ENCODE results near the gene CCNH.

Gene CCNH

GRCh38 chr5:87404359-87404758, 8.4 kb downstream of the CCNH start:
- no peak for DNase-seq (ENCODE audit: low read depth, low spot score)
- H3K36me3 ChIP-seq (ENCODE audit: insufficient read depth, insufficient read length, low read length): peaks cover 79% of the 10 kb centered on the region
- no peak overlapping the region for H3K9ac ChIP-seq (ENCODE audit: insufficient read length, low read depth)
- no peaks in the 10 kb centered on the region for H3K27me3 ChIP-seq (ENCODE audit: insufficient read depth, insufficient read length)
- H3K9me3 ChIP-seq (ENCODE audit: insufficient read depth, low read length): no peaks in the 10 kb centered on the region
- no peaks in the 10 kb centered on the region for H3K4me1 ChIP-seq (ENCODE audit: insufficient read depth, insufficient read length)
- TF ChIP-seq ZNF274 (IDR thresholded peaks at IDR 0.05; ENCODE audit: low read depth, low read length): no peak
- no peak for TF ChIP-seq YY1 (IDR thresholded peaks at IDR 0.05; ENCODE audit: insufficient read depth, insufficient read length)
- no peak for TF ChIP-seq SUZ12 (IDR thresholded peaks at IDR 0.05; ENCODE audit: extremely low read depth, insufficient read depth, insufficient read length)
- H3K4me3 ChIP-seq (ENCODE audit: insufficient read length, low read depth): no peak overlapping the region

- H3K36me3 ChIP-seq (ENCODE audit: insufficient read depth, insufficient read length, low read length): peaks cover 79% of the 10 kb centered on the region
- TF ChIP-seq SUZ12 (IDR thresholded peaks at IDR 0.05; ENCODE audit: extremely low read depth, insufficient read depth, insufficient read length): no peak
- no peak for TF ChIP-seq ZNF274 (IDR thresholded peaks at IDR 0.05; ENCODE audit: low read depth, low read length)
- no peak for TF ChIP-seq YY1 (IDR thresholded peaks at IDR 0.05; ENCODE audit: insufficient read depth, insufficient read length)
- H3K4me3 ChIP-seq (ENCODE audit: insufficient read length, low read depth): no peak overlapping the region
These were observed 8.8 kb downstream of the CCNH start for GRCh38 chr5:87403899-87404298.

DNA sequence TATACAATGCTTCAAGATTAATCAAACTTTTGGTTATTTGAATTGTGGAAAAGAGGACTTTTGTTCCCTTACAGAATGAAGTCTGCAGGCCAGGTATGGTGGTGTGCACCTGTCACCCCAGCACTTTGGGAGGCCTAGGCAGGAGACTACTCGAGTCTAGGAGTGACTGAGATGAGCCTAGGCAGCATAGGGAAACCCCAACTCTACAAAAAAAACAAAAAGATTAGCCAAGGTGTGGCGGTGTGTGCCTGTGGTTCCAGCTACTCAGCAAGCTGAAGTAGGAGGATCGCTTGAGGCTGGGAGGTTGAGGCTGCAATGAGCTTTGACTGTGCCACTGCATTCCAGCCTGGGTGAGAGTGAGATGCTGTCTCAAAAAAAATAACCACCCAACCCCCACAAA, 9.3 kb downstream of the CCNH start:
- Histone ChIP-seq H3K9ac (ENCODE audit: insufficient read length, low read depth) (no peak overlapping the region), H3K4me3 (ENCODE audit: insufficient read length, low read depth) (no peak overlapping the region), H3K4me1 (ENCODE audit: insufficient read depth, insufficient read length) (no peaks in the 10 kb centered on the region), H3K36me3 (ENCODE audit: insufficient read depth, insufficient read length, low read length) (peaks cover 78% of the 10 kb centered on the region), H3K27me3 (ENCODE audit: insufficient read depth, insufficient read length) (no peaks in the 10 kb centered on the region), H3K9me3 (ENCODE audit: insufficient read depth, low read length) (no peaks in the 10 kb centered on the region)
- no peak for TF ChIP-seq ZNF274 (IDR thresholded peaks at IDR 0.05; ENCODE audit: low read depth, low read length)
- TF ChIP-seq SUZ12 (IDR thresholded peaks at IDR 0.05; ENCODE audit: extremely low read depth, insufficient read depth, insufficient read length): no peak
- TF ChIP-seq YY1 (IDR thresholded peaks at IDR 0.05; ENCODE audit: insufficient read depth, insufficient read length): no peak
- DNase-seq (ENCODE audit: low read depth, low spot score): no peak

More at GRCh38 chr5:87403899-87404298, 8.8 kb downstream of the CCNH start:
- H3K9me3 ChIP-seq (ENCODE audit: insufficient read depth, low read length): no peaks in the 10 kb centered on the region
- DNase-seq (ENCODE audit: low read depth, low spot score): no peak
- no peaks in the 10 kb centered on the region for H3K27me3 ChIP-seq (ENCODE audit: insufficient read depth, insufficient read length)
- H3K4me1 ChIP-seq (ENCODE audit: insufficient read depth, insufficient read length): no peaks in the 10 kb centered on the region
- no peak overlapping the region for H3K9ac ChIP-seq (ENCODE audit: insufficient read length, low read depth)

DNA sequence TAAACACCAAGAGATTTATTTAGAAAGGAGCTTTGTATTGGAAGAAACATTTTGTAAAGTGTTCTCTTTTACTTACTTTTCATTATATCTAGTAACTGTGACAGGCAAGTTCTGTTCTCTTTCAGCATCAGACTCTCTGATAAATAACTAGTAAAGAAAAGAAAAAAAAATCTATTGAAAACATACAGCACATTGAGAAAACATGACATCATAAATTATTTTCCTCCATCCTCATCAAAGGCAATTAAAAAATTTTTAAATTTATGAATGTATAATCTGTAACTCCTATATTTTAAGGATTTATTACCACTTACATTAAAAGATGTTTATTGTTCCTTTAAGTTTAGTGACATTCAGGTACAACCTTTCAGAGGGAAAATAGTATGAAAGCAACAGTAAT, 11.1 kb downstream of the CCNH start:
- Histone ChIP-seq H3K9me3 (ENCODE audit: insufficient read depth, low read length) (no peaks in the 10 kb centered on the region), H3K27me3 (ENCODE audit: insufficient read depth, insufficient read length) (no peaks in the 10 kb centered on the region), H3K4me3 (ENCODE audit: insufficient read length, low read depth) (no peak overlapping the region), H3K9ac (ENCODE audit: insufficient read length, low read depth) (no peak overlapping the region), H3K4me1 (ENCODE audit: insufficient read depth, insufficient read length) (no peaks in the 10 kb centered on the region), H3K36me3 (ENCODE audit: insufficient read depth, insufficient read length, low read length) (peaks cover 76% of the 10 kb centered on the region)
- TF ChIP-seq SUZ12 (IDR thresholded peaks at IDR 0.05; ENCODE audit: extremely low read depth, insufficient read depth, insufficient read length) (no peak), YY1 (IDR thresholded peaks at IDR 0.05; ENCODE audit: insufficient read depth, insufficient read length) (no peak), ZNF274 (IDR thresholded peaks at IDR 0.05; ENCODE audit: low read depth, low read length) (no peak)
- DNase-seq (ENCODE audit: low read depth, low spot score): no peak

GRCh38 chr5:87400305-87400899, 12.3 kb downstream of the CCNH start:
- Histone ChIP-seq H3K4me1 (ENCODE audit: insufficient read depth, insufficient read length) (no peaks in the 10 kb centered on the region), H3K27me3 (ENCODE audit: insufficient read depth, insufficient read length) (no peaks in the 10 kb centered on the region), H3K9me3 (ENCODE audit: insufficient read depth, low read length) (no peaks in the 10 kb centered on the region), H3K9ac (ENCODE audit: insufficient read length, low read depth) (no peak overlapping the region), H3K36me3 (ENCODE audit: insufficient read depth, insufficient read length, low read length) (peaks cover 75% of the 10 kb centered on the region), H3K4me3 (ENCODE audit: insufficient read length, low read depth) (no peak overlapping the region)
- TF ChIP-seq ZNF274 (IDR thresholded peaks at IDR 0.05; ENCODE audit: low read depth, low read length): no peak
- no peak for TF ChIP-seq SUZ12 (IDR thresholded peaks at IDR 0.05; ENCODE audit: extremely low read depth, insufficient read depth, insufficient read length)
- no peak for TF ChIP-seq YY1 (IDR thresholded peaks at IDR 0.05; ENCODE audit: insufficient read depth, insufficient read length)
- no peak for DNase-seq (ENCODE audit: low read depth, low spot score)

DNA sequence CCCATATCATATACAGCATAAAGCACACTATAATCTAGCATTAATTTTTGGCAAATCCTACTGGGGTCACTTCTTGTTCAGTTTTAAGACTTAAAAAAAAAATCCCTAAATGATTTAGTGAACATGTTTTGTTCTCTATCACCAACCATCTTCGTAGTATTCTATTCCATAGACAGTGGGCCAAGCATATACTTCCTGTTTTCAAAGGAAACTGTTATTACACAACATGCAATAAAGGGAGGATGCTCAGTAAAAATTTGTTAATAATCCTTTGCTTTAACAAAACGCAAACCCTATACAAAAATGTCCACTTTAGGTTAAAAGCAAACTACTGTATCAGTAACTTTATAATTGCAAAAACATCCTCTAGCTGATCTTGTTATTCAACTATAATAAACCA, 13.0 kb downstream of the CCNH start:
- no peaks in the 10 kb centered on the region for H3K4me1 ChIP-seq (ENCODE audit: insufficient read depth, insufficient read length)
- no peak for DNase-seq (ENCODE audit: low read depth, low spot score)
- no peak overlapping the region for H3K9ac ChIP-seq (ENCODE audit: insufficient read length, low read depth)
- H3K4me3 ChIP-seq (ENCODE audit: insufficient read length, low read depth): no peak overlapping the region
- no peak for TF ChIP-seq SUZ12 (IDR thresholded peaks at IDR 0.05; ENCODE audit: extremely low read depth, insufficient read depth, insufficient read length)
- TF ChIP-seq YY1 (IDR thresholded peaks at IDR 0.05; ENCODE audit: insufficient read depth, insufficient read length): no peak
- TF ChIP-seq ZNF274 (IDR thresholded peaks at IDR 0.05; ENCODE audit: low read depth, low read length): no peak
- peaks cover 80% of the 10 kb centered on the region for H3K36me3 ChIP-seq (ENCODE audit: insufficient read depth, insufficient read length, low read length)
- H3K27me3 ChIP-seq (ENCODE audit: insufficient read depth, insufficient read length): no peaks in the 10 kb centered on the region
- H3K9me3 ChIP-seq (ENCODE audit: insufficient read depth, low read length): no peaks in the 10 kb centered on the region

DNA sequence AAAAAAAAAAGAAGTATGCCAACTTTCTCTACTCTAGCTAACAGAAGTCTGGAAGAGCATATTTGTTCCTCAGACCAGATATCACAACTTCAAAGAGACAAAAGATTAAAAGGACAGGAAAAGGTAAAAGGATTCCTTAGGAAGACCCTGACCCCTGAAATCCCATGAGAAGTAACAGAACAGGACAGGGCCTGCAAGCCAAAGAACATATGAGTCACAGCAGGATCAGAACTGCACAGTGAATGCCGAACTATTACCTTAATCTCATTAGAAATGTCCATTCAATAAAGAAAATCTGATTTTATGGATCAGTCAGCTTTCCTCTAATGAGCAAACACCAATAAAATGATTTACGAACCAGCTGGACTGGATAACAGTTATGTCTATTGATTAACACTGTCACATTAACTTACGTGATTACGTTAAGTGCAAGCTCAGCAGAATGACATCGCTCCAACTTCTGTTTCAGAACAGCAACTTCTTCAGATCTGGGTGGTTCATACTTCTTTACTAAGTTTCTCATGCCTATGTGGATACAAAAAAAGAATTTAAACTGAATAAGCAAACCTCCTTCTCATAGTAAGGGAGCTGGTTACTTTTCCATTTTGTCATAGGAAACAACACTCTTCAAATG, 13.6 kb downstream of the CCNH start:
- H3K9me3 ChIP-seq (ENCODE audit: insufficient read depth, low read length): no peaks in the 10 kb centered on the region
- H3K4me3 ChIP-seq (ENCODE audit: insufficient read length, low read depth): no peak overlapping the region
- H3K27me3 ChIP-seq (ENCODE audit: insufficient read depth, insufficient read length): no peaks in the 10 kb centered on the region
- no peaks in the 10 kb centered on the region for H3K4me1 ChIP-seq (ENCODE audit: insufficient read depth, insufficient read length)
- no peak overlapping the region for H3K9ac ChIP-seq (ENCODE audit: insufficient read length, low read depth)
- H3K36me3 ChIP-seq (ENCODE audit: insufficient read depth, insufficient read length, low read length): peaks cover 82% of the 10 kb centered on the region
- no peak for DNase-seq (ENCODE audit: low read depth, low spot score)
- TF ChIP-seq YY1 (IDR thresholded peaks at IDR 0.05; ENCODE audit: insufficient read depth, insufficient read length): no peak

All from NT2/D1 (cell line).